GM21737 (cell line): ENCODE results near the gene LRRC38.

Experiments used
- ATAC-seq: cut with Tn5 transposase; IDR thresholded peaks from one replicate; pipeline ENCODE4 v1.9.1; 2021; ENCODE audit warnings: mild to moderate bottlenecking, moderate library complexity; ENCODE audit not compliant: unreplicated experiment

LRRC38 gene

GRCh38 chr1:13520985-13521384 lies 7.2 kb upstream of the LRRC38 start:
- ATAC-seq = no peak

GRCh38 chr1:13517193-13517812 lies 3.5 kb upstream of the LRRC38 start:
- no peak for ATAC-seq

GRCh38 chr1:13516606-13517005 lies 2.8 kb upstream of the LRRC38 start:
- no peak for ATAC-seq

- no peak for ATAC-seq
Observed at GRCh38 chr1:13514821-13515220, 1.0 kb upstream of the LRRC38 start.

- no peak for ATAC-seq
Observed at GRCh38 chr1:13513063-13513894, 524 bp downstream of the LRRC38 start.

GRCh38 chr1:13512472-13512871 lies 1.3 kb downstream of the LRRC38 start:
- no peak for ATAC-seq

- ATAC-seq = no peak
Observed at GRCh38 chr1:13510499-13510898, 3.3 kb downstream of the LRRC38 start.

- ATAC-seq = no peak
Observed at GRCh38 chr1:13507075-13507474, 6.7 kb downstream of the LRRC38 start.

- ATAC-seq = no peak
Observed at GRCh38 chr1:13505020-13505419, 8.8 kb downstream of the LRRC38 start.

GRCh38 chr1:13500806-13501205 lies 13.0 kb downstream of the LRRC38 start:
- no peak for ATAC-seq

- no peak for ATAC-seq
Observed at GRCh38 chr1:13499422-13499821, 14.4 kb downstream of the LRRC38 start.

GRCh38 chr1:13498553-13498952 lies 15.2 kb downstream of the LRRC38 start:
- ATAC-seq = no peak

- no peak for ATAC-seq
Observed at GRCh38 chr1:13495186-13495585, 18.6 kb downstream of the LRRC38 start.

- no peak for ATAC-seq
Observed at GRCh38 chr1:13494712-13495111, 19.1 kb downstream of the LRRC38 start.

GRCh38 chr1:13494025-13494424 lies 19.8 kb downstream of the LRRC38 start:
- ATAC-seq = no peak

GRCh38 chr1:13492711-13493110 lies 21.1 kb downstream of the LRRC38 start:
- ATAC-seq = no peak

GRCh38 chr1:13487957-13488356 lies 25.8 kb downstream of the LRRC38 start:
- no peak for ATAC-seq

GRCh38 chr1:13487143-13487868 lies 26.5 kb downstream of the LRRC38 start:
- no peak for ATAC-seq

GRCh38 chr1:13483946-13484345 lies 29.9 kb downstream of the LRRC38 start:
- no peak for ATAC-seq

GRCh38 chr1:13482600-13482999 lies 31.2 kb downstream of the LRRC38 start:
- no peak for ATAC-seq

- no peak for ATAC-seq
Observed at GRCh38 chr1:13479171-13479856, 34.5 kb downstream of the LRRC38 start.
